Skeletal muscle satellite cell (primary cell): ENCODE results near the gene DNAJC5G.

Experiments
- H3K27me3 ChIP-seq: 2 replicates; pipeline ENCODE4 v1.7.0; 2013; ENCODE audit warnings: low read length; ENCODE audit not compliant: control insufficient read depth, insufficient read depth
- H3K36me3 ChIP-seq: 2 replicates; pipeline ENCODE4 v1.7.0; 2013; ENCODE audit warnings: mild to moderate bottlenecking, control low read depth, low read length; ENCODE audit not compliant: insufficient read depth
- H3K4me1 ChIP-seq: 2 replicates; pipeline ENCODE4 v1.7.0; 2013; ENCODE audit warnings: low read length; ENCODE audit not compliant: control insufficient read depth, insufficient read depth
- H3K4me2 ChIP-seq: 2 replicates; pipeline ENCODE4 v1.7.0; 2013; ENCODE audit warnings: mild to moderate bottlenecking, low read length
- H3K4me3 ChIP-seq: 2 replicates; pipeline ENCODE4 v1.7.0; 2013; ENCODE audit warnings: low read length
- H3K9ac ChIP-seq: 2 replicates; pipeline ENCODE4 v1.7.0; 2013; ENCODE audit warnings: mild to moderate bottlenecking, low read depth, low read length, moderate library complexity
- H3K9me3 ChIP-seq: replicated peaks from 2 replicates; pipeline ENCODE4 v1.7.0; 2013; ENCODE audit warnings: mild to moderate bottlenecking, control low read depth, low read length

The DNAJC5G gene

DNA sequence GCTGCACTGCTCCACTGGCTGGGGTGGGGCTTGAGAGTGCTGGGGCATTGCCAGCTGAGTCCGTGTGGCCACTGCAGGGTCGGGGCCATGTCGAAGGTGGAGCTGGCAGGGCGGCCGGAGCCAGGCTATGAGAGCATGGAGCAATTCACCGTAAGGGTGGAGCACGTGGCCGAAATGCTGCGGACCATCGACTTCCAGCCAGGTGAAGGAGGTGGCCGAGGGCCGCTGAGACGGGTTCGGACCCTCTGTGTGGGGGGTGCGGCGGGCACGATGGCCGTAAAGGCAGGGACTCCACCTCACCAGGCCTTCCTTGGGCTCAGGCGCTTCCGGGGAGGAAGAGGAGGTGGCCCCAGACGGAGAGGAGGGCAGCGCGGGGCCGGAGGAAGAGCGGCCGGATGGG lies 30.9 kb downstream of the DNAJC5G start:
- H3K4me2 ChIP-seq, result peak overlapping the region; percentile 59
- H3K9me3 ChIP-seq, result no peaks in the 10 kb centered on the region
- H3K27me3 ChIP-seq, result peaks cover 40% of the 10 kb centered on the region
- no peak overlapping the region for H3K9ac ChIP-seq
- H3K4me3 ChIP-seq, result no peak overlapping the region
- peaks cover 9% of the 10 kb centered on the region for H3K36me3 ChIP-seq
- H3K4me1 ChIP-seq, result peaks cover 8% of the 10 kb centered on the region

DNA sequence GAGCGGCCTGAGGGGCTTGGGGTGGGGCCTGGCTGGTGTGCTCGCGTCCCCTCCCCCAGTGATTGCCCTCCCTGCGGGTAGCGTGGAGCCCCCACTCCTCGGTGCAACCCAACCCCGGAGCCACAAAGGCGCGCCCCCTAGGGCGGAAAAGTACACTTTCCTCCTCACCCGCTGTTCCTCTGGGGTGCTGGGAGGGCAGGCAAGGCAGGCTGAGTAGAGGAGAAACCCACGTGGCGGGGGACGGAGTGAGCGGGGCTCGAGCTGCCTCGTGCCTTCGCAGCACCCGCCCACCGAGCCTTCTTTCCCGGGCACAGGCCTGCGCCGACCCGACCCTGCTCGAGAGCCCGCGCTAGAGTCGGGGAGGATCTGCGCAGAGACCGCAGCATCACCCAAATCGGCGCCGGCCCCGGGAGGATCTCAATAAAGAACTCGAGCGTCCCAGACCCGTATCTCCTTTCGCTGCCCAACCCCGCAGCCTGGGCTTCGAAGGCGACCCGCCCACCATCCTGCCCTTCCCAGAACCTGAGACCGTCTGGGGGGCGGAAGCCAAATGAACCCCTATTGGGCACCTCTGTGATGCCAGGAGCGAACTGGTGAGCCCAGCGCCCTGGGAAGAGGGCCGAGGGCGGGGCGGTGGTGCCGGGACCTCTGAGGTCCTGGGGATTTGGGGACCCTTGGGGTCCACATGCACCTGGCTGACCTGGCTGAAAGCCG lies 31.5 kb downstream of the DNAJC5G start:
- Histone ChIP-seq H3K4me1 (peaks cover 8% of the 10 kb centered on the region), H3K9me3 (no peaks in the 10 kb centered on the region), H3K27me3 (peaks cover 40% of the 10 kb centered on the region), H3K9ac (no peak overlapping the region), H3K36me3 (peaks cover 9% of the 10 kb centered on the region), H3K4me3 (no peak overlapping the region), H3K4me2 (peak overlapping the region; percentile 59)

DNA sequence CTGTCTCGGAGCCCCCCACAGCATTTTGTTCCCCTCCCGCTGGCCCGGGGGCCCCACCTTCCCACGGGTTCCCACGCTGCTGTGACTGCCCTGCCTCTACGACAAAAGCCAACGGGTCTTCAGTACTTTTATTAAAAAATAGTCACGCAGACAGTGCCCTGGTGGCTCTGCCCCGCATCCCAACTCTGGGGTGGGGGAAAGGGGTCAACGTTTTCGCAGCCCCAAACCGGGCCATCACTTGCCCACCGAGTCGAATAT lies 32.0 kb downstream of the DNAJC5G start:
- no peak overlapping the region for H3K4me2 ChIP-seq
- H3K9me3 ChIP-seq, result no peaks in the 10 kb centered on the region
- no peak overlapping the region for H3K9ac ChIP-seq
- peaks cover 40% of the 10 kb centered on the region for H3K27me3 ChIP-seq
- peaks cover 8% of the 10 kb centered on the region for H3K4me1 ChIP-seq
- peaks cover 9% of the 10 kb centered on the region for H3K36me3 ChIP-seq
- no peak overlapping the region for H3K4me3 ChIP-seq

DNA sequence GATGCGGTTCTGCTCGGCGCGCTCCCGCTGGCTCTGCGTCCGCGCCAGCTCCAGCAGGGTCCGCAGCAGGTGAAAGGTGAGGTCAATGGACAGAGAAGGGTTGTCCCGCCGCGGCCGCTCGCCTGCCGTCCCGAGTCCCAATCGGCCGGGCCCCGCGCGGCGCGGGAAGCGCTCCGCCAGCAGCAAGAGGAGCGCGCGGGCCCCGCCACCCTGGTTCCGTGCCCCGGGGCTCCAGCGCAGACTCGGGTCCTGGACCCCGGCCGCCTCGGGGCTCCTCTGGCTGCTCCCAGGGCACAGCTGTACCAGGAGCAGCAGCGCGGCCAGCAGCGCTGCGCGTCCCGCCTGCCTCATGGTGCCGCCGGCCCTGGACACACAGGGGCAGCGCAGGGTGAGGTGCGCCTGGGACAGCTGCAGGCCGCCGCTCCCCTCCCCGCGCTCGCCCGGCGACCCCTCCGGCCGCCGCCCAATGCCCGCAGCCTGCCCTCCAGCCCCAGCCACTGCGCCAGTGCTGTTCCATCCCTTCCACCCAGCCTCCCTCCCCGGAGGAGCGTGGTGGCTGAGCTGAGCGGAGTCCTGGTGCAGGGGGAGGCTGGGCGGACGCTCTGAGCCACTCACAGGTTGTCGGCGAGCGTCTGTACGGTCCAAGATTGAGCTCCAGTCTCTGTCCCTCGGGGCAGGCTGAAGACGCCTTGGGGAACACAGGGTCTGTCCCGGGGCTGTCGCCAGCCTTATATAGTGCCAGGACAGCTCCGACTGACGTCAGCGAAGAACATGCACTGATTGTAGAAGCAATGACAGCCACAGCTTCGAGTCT lies 32.5 kb downstream of the DNAJC5G start:
- Histone ChIP-seq H3K27me3 (peaks cover 40% of the 10 kb centered on the region), H3K9ac (no peak overlapping the region), H3K9me3 (no peaks in the 10 kb centered on the region), H3K36me3 (peaks cover 9% of the 10 kb centered on the region), H3K4me1 (peaks cover 8% of the 10 kb centered on the region), H3K4me3 (no peak overlapping the region), H3K4me2 (no peak overlapping the region)

DNA sequence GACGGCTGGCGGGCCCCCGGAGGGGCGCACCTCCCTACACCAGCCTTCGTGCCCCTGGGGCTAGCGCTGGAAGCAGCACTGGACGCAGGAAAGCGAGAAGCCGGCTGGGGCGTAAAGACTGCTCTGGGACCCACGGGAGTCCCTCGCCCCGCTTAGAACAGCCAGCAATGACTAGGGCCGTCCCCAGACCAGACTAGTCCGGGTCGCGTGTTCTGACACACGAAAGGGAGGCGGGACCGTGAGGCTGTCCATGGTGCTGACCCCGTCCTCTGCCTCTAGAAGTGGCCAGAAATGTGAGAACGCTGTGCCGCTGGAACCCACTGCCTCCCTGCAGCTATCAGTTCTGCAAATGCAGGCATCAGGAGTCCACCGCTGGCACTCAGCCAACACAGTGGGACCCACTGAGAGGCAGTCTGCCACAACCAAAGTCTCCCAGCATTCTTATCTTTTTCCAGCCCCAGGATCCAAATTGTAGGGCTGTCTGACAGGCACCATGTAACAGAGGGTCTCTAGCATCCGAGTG lies 33.2 kb downstream of the DNAJC5G start, which contains the start of gene UCN:
Gene UCN, minus strand, starts transcription at position 87 of the 523 bp plus-strand sequence. CDS start 550 bp downstream, outside the sequence.
- no peak within 1 kb of the TSS for H3K4me2 ChIP-seq
- no peak within 1 kb of the TSS for H3K4me3 ChIP-seq
- H3K9ac ChIP-seq, result no peak within 1 kb of the TSS
- no peaks in the 10 kb centered on the region for H3K9me3 ChIP-seq
- H3K27me3 ChIP-seq, result peaks cover 40% of the 10 kb centered on the region
- peaks cover 9% of the 10 kb centered on the region for H3K36me3 ChIP-seq
- H3K4me1 ChIP-seq, result peaks cover 8% of the 10 kb centered on the region

DNA sequence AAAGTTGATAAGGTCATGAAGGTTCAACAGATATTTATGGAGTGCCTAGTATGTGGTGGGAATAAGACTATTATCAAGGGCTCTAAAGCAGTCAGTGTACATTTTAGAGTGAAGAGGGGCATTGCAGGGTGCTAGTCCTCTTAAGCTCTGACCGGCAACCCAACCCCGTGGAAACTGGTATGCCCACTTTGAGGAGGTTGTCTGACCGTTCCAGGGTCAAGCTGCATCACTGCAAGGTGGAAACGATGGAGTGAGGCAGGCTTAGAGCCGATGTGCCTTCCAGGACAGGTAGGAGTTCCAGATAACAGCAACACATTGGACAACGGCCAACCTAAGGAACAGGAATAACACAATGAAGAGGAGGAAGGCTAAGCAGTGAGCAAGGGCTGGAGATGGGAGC lies 34.4 kb downstream of the DNAJC5G start:
- H3K9me3 ChIP-seq, result no peaks in the 10 kb centered on the region
- no peak overlapping the region for H3K4me3 ChIP-seq
- peaks cover 8% of the 10 kb centered on the region for H3K4me1 ChIP-seq
- H3K27me3 ChIP-seq, result peaks cover 38% of the 10 kb centered on the region
- no peak overlapping the region for H3K4me2 ChIP-seq
- peaks cover 9% of the 10 kb centered on the region for H3K36me3 ChIP-seq
- no peak overlapping the region for H3K9ac ChIP-seq

DNA sequence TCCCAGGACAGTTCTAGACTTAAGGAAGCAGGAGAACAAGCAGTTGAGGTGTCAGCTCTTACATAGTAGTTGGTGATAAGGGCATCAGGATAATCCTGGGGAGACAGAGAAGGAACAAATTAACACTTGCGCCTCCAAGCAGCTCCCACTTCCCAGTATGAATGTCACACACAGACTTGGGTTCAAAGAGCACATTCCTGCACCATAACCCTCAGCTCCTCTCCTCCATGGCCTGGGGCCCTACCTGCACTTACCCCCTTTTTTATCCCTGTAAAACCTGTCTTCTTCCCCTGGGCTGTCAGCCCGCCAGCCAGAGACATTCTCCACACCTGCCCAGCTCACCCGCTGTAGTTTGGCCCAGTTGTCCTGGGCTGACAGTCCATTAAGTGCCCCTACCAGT lies 36.9 kb downstream of the DNAJC5G start:
- H3K9me3 ChIP-seq, result no peaks in the 10 kb centered on the region
- peaks cover 17% of the 10 kb centered on the region for H3K27me3 ChIP-seq
- peaks cover 21% of the 10 kb centered on the region for H3K36me3 ChIP-seq
- peaks cover 3% of the 10 kb centered on the region for H3K4me1 ChIP-seq
- H3K9ac ChIP-seq, result no peak overlapping the region
- no peak overlapping the region for H3K4me3 ChIP-seq
- no peak overlapping the region for H3K4me2 ChIP-seq

DNA sequence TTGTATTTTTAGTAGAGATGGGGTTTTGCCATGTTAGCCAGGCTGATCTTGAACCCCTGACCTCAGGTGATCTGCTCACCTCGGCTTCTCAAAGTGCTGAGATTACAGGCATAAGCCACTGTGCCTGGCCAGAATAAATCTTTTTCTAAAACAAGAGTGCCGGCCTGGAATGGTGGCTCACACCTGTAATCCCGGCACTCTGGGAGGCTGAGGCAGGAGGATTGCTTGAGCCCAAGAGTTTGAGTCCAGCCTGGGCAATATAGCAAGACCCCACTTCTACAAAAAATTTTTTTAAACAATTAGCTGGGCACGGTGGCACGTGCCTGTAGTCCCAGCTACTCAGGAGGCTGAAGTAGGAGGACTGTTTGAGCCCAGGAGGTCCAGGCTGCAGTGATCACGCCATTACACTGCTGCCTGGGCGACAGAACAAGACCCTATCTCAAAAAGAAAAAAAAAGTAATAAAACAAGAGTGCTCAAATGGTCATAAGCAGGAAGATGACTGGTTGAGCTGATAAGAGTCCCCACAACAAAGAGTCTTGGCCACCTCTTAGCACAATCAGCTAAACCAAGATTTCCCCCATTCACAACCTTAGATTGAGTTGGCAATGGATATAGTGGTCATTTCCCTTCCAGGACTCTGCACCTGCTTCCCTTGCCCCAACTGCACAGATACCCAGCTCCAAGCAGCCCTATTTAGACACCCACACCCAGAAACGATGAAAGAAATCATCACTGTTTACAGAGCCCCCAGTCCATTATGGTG lies 38.8 kb downstream of the DNAJC5G start:
- Histone ChIP-seq H3K9ac (no peak overlapping the region), H3K4me3 (no peak overlapping the region), H3K4me2 (no peak overlapping the region), H3K27me3 (no peaks in the 10 kb centered on the region), H3K9me3 (no peaks in the 10 kb centered on the region), H3K36me3 (peaks cover 21% of the 10 kb centered on the region), H3K4me1 (peaks cover 3% of the 10 kb centered on the region)

DNA sequence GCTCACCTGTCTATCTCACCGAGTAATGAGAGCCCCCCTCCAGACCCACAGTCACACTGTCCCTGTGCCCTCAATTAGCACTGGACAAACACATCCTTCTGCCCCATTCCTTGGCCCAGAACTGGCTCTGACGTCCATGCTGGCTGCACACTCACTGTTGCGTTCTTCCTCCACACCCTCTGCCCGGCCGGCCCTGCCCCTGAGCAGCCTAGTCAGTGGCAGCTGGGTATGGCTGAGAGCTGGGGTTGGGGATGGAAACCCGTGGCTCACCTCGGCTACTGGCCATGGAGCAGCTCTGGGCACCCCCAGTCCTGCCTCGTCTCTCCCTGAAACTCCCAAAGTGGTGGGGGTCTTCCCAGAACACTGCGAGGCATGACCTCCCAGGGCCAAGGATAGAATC lies 39.5 kb downstream of the DNAJC5G start:
- Histone ChIP-seq H3K27me3 (no peaks in the 10 kb centered on the region), H3K9ac (no peak overlapping the region), H3K4me1 (peaks cover 3% of the 10 kb centered on the region), H3K4me3 (no peak overlapping the region), H3K36me3 (peaks cover 17% of the 10 kb centered on the region), H3K4me2 (no peak overlapping the region), H3K9me3 (no peaks in the 10 kb centered on the region)

DNA sequence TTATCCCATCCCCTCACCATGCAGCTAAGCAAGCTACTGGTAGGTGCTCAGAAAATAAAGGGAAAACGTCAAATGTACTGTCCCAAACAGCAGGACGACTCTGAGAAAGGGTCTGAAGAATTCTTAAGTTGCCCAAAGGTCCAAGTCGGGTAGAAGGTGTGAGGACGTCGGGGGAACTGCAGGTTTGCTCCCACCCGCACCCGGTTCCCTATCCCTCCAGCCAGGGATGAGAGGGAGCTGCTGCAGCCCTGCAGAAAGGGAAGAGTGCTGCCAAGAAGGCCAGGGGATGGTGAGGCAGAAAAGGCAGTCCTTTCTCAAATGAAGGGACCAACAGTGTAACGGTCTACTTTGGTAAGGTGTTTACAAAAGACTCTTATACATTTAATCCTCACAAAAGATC lies 39.9 kb downstream of the DNAJC5G start:
- Histone ChIP-seq H3K36me3 (peaks cover 16% of the 10 kb centered on the region), H3K4me3 (no peak overlapping the region), H3K9me3 (no peaks in the 10 kb centered on the region), H3K4me2 (no peak overlapping the region), H3K4me1 (peaks cover 3% of the 10 kb centered on the region), H3K9ac (no peak overlapping the region), H3K27me3 (no peaks in the 10 kb centered on the region)

DNA sequence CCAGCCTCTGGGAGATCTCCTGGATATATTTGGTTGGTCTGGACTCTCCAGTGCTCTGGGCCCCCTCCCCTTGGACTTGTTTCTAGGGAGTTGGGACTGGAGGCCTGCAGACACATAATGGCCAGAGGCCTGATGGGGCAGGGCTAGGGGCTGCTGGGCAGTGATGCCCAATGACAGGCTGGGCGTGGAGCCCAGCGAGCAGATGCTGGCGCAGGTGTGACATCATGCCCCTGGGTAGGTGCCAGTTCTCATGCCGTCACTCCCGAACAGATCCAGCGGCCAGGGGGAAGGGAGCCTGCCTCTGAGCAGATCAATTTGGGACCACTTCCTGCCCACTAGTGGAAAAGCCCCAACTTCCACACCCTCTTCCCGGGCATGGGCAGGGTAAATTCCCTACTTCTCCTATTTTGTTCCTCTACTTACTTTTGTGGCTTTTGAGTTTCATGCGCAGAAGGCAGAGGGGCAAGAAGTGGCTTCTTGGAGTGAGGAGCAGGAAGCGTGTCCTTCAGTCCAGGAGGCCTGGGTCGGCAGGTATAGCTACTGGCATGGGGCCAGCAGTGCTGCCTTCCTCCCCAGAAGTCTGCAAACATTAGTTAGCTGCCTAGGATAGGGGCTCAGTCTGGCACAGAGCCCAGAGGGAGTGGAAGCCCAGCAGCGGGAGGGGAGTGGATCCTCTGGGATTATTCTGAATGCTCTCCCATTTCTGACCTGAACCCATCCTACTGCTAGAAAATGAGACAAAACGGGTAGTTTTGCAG lies 41.6 kb downstream of the DNAJC5G start:
- Histone ChIP-seq H3K9ac (no peak overlapping the region), H3K27me3 (no peaks in the 10 kb centered on the region), H3K36me3 (peaks cover 16% of the 10 kb centered on the region), H3K4me1 (peaks cover 16% of the 10 kb centered on the region), H3K4me2 (no peak overlapping the region), H3K4me3 (no peak overlapping the region), H3K9me3 (no peaks in the 10 kb centered on the region)
